NCI-H1417 (cell line): ENCODE measurements around the gene DDO.

ENCODE experiments used
- DNase-seq, 3 experiments: peaks; one replicate each; lab custom pipeline; 2025; lab: John Stamatoyannopoulos, UW

DDO gene

GRCh38 chr6:110419028-110419739 lies 3.8 kb upstream of the DDO start:
- no peak for DNase-seq

- no peak for DNase-seq
These were observed 3.2 kb upstream of the DDO start for GRCh38 chr6:110418594-110418993.

GRCh38 chr6:110414669-110415068 lies 706 bp downstream of the DDO start:
- DNase-seq, result no peak

- peak in 1 of 3 experiments; percentile 46 for DNase-seq
These were observed 3.0 kb downstream of the DDO start for GRCh38 chr6:110412360-110412759.

- DNase-seq, result no peak
These were observed 4.9 kb downstream of the DDO start for GRCh38 chr6:110410511-110410910.

GRCh38 chr6:110409794-110410193 lies 5.6 kb downstream of the DDO start:
- no peak for DNase-seq

GRCh38 chr6:110408901-110409300 lies 6.5 kb downstream of the DDO start:
- DNase-seq, result peak in 1 of 3 experiments; percentile 14

- DNase-seq, result no peak
These were observed 10.8 kb downstream of the DDO start for GRCh38 chr6:110404607-110405006.

GRCh38 chr6:110401585-110402176 lies 13.7 kb downstream of the DDO start:
- no peak for DNase-seq

GRCh38 chr6:110400208-110400607 lies 15.2 kb downstream of the DDO start:
- no peak for DNase-seq

GRCh38 chr6:110399219-110400071 lies 15.9 kb downstream of the DDO start:
- DNase-seq, result no peak

GRCh38 chr6:110398778-110399177 lies 16.6 kb downstream of the DDO start:
- DNase-seq, result no peak

GRCh38 chr6:110395221-110395620 lies 20.2 kb downstream of the DDO start:
- no peak for DNase-seq

- DNase-seq, result no peak
These were observed 21.0 kb downstream of the DDO start for GRCh38 chr6:110394409-110394808.

- no peak for DNase-seq
These were observed 22.6 kb downstream of the DDO start for GRCh38 chr6:110392727-110393126.

GRCh38 chr6:110390404-110390803 lies 25.0 kb downstream of the DDO start:
- DNase-seq, result no peak

GRCh38 chr6:110389689-110390382 lies 25.5 kb downstream of the DDO start:
- no peak for DNase-seq

GRCh38 chr6:110387986-110388385 lies 27.4 kb downstream of the DDO start:
- DNase-seq, result peak in 1 of 3 experiments; percentile 37

- no peak for DNase-seq
These were observed 29.9 kb downstream of the DDO start for GRCh38 chr6:110385458-110385863.

- DNase-seq, result no peak
These were observed 36.8 kb downstream of the DDO start for GRCh38 chr6:110378552-110378951.

- DNase-seq, result no peak
These were observed 46.3 kb downstream of the DDO start for GRCh38 chr6:110369066-110369465.

- no peak for DNase-seq
These were observed 47.1 kb downstream of the DDO start for GRCh38 chr6:110368284-110368683.
